ENCODE measurements around the gene EFTUD2.

The EFTUD2 gene

DNA sequence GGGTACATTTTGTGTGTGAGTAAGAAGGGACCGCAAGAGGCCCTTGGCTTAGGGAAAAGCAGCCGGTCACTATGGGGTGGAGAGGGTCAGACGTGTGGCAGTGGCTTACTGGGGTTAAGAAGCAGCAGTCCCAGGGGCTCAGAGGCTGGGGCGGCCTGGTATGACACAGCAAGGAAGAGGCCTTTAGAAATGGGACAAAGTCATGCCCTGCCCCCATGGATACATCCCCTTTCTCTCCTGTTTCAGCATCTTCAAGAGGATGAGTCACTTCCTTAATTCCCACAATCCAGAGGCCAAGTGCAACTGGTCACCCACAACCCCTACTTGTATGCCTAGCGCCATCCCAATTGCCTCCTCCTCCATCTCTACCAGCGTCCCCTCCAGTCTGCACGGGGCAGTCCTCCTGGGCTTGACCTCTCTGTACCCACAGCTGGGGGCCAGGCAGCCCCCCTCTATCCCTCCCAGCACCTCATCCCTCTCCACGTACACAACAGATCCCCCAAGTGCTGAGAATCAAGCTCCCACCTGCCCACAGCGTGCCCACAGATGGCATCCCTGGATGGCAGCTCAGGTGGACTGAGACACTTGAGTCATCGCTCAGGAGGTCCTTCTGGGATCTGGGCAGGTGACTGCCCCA lies 6.9 kb upstream of the EFTUD2 start:
- TF ChIP-seq, protein P1, sequence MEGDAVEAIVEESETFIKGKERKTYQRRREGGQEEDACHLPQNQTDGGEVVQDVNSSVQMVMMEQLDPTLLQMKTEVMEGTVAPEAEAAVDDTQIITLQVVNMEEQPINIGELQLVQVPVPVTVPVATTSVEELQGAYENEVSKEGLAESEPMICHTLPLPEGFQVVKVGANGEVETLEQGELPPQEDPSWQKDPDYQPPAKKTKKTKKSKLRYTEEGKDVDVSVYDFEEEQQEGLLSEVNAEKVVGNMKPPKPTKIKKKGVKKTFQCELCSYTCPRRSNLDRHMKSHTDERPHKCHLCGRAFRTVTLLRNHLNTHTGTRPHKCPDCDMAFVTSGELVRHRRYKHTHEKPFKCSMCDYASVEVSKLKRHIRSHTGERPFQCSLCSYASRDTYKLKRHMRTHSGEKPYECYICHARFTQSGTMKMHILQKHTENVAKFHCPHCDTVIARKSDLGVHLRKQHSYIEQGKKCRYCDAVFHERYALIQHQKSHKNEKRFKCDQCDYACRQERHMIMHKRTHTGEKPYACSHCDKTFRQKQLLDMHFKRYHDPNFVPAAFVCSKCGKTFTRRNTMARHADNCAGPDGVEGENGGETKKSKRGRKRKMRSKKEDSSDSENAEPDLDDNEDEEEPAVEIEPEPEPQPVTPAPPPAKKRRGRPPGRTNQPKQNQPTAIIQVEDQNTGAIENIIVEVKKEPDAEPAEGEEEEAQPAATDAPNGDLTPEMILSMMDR (IDR thresholded peaks at IDR 0.05; ENCODE audit: control insufficient read depth, extremely low read depth, insufficient read depth) = no peak
- no peak for DNase-seq (ENCODE audit: low read depth)
- no peak overlapping the region for H3K4me3 ChIP-seq (ENCODE audit: low read depth, low read length)

DNA sequence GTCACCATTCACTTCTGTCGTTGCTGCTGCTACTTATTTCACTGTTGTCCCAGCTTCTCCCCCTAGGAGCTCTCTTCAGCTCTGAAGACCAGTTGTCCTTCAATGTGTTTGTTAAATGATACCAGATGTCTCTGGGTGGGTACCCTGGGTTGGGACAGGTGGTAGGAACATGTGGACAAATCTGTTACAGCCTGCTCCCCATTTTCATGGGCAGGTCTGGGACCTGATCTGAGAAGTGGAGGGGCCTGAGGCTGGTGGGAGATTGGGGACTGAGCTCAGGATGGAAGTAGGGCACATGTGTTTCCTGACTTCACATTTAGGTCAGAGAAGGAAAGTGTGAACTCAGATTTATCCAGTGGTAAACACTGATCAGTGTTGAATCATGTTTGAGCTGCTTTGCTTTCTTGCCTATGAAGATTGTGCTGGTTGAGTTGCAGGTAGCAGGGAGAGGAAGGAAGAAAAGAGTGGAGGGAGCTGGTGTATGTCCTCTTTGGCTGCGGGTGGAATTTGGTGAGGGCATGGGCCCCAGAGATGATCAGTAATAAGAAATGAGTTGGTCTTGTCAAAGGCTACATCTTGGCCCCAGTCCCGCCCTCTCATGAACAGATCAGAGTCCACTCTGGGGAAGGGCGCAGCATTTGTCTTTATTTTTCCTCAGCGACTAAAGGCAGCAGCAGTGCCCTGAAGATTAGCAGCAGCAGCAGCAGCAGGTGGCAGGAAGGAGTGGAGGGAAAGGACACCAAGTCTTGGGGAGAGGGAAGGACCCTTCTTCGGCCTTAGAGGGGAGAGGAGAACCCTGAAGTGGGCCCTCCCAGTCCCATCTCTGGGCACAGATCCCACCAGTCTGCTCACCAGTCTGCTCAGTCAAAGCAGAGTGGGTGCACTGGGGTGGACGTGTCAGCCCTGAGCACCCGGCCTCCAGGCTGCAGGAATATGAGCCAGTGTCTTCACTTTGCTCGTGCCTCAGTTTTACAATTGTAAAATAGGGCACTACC lies 6.1 kb upstream of the EFTUD2 start:
- no peak overlapping the region for H3K4me3 ChIP-seq (ENCODE audit: low read depth, low read length)
- no peak for DNase-seq (ENCODE audit: low read depth)
- TF ChIP-seq, protein P1 (IDR thresholded peaks at IDR 0.05; ENCODE audit: control insufficient read depth, extremely low read depth, insufficient read depth) = no peak

DNA sequence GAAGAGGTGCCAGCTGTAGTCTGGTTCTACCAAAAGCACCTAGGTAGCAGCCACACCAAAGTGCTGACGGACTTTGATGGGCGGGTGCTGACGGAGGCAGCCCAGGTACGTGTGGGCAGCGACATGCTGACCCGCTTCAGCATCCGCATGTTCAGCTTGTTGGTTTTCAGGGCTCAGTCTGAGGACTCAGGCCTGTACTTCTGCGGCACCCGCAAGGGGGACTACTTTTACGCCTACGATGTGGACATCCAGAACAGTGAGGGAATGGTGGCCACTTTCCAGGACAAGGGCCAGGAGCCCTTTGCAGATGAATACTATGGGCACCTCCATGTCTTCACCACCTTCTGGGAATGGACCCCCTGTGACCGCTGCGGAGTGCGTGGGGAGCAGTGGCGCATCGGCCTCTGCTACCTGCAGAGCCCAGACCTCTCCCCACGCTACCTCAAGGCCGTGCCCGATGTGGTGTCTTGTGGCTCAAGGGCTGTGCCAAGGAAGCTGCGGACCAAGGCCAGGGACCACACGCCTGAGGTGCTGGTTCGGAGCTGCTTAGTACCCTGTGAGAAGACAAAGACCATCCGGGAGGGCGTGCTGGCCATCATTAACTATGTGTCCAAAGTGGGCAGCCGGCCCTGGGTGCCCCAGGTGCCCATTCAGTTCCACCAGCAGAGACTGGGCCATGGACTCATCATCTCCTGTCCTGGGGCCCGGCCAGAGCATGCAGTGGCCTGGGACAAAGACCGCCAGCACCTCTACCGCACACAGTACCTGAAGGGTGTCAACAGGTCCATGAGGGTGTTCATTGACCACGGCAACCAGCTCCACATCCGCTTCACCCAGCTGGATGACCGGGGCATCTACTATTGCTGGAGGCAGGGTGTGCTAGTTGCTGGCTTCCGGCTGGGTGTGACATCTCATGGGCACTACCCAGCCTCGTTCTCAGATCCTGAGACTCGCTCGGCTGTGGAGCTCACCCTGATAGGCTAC lies 5.0 kb upstream of the EFTUD2 start:
- no peak overlapping the region for H3K4me3 ChIP-seq (ENCODE audit: low read depth, low read length)
- TF ChIP-seq, protein P1 (IDR thresholded peaks at IDR 0.05; ENCODE audit: control insufficient read depth, extremely low read depth, insufficient read depth) = no peak
- DNase-seq (ENCODE audit: low read depth) = no peak

DNA sequence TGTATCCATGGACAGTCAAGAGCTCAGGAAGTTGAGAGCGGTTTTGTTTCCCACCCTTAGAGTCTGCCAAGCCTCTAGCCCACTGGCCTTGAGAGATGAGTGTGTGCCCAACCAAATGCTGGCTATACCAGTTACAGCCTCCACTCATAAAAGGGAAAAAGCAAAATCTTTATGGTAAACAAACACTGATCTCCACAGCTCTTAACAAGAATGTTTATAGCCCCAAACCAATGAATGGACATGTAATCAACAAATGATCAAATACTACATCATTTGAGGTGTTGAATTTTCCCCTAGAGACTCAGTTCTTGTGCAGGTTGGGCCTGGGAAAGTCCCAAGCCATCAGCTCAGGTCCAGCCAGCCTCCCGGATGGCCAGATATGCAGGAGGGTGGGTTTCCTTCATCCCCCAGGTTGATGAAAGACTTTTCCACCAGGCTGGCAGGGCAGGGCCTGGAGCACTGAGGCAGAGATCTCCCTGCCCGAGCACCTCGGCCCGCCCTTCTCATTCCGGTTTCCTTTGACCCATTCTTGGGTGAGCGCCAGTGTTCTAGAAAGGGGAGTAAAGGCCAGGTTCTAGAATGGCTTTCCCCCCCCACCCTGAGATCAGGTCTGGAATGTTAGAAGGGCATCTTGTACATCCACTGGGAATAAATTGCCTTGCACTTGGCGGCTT lies 3.9 kb upstream of the EFTUD2 start:
- TF ChIP-seq, protein P1 (IDR thresholded peaks at IDR 0.05; ENCODE audit: control insufficient read depth, extremely low read depth, insufficient read depth) = no peak
- H3K4me3 ChIP-seq (ENCODE audit: low read depth, low read length) = no peak overlapping the region
- no peak for DNase-seq (ENCODE audit: low read depth)

- TF ChIP-seq, protein P1 (IDR thresholded peaks at IDR 0.05; ENCODE audit: control insufficient read depth, extremely low read depth, insufficient read depth) = no peak
- no peak for DNase-seq (ENCODE audit: low read depth)
- H3K4me3 ChIP-seq (ENCODE audit: low read depth, low read length) = no peak overlapping the region
Measured at GRCh38 chr17:44902135-44902760, 3.0 kb upstream of the EFTUD2 start.

Data from LNCaP clone FGC (cell line).